K562 (cell line): ENCODE data around the gene TSR3. TPM values are rescaled to one million over a fixed set of nuclear protein-coding genes. Genes with fewer than 3 reads are reported as not detected.

ENCODE experiments used
- ATAC-seq: fragments of 200-7000 bp; cut with Tn5 transposase; 3 replicates; pipeline ENCODE4 v1.9.1; 2020; ENCODE audit warnings: moderate library complexity
- BruUV-seq: library from RNA; stranded (reverse); fragments of 400-500 nt; replicated peaks from 2 replicates; lab custom pipeline; 2021; lab: Mats Ljungman, UMichigan
- CTCF ChIA-PET: fragments of 300-600 bp; formaldehyde crosslinking; extraction: SDS; loops from one replicate; lab custom pipeline; 2021; ENCODE audit warnings: low intra/inter-chr PET ratio; lab: Yijun Ruan, JAX
- POLR2A ChIA-PET: fragments of 300-600, 350-650 bp; sonication (Branson Sonifier 250); formaldehyde crosslinking; extraction: SDS; loops from one replicate; lab custom pipeline; 2021; ENCODE audit warnings: antibody characterized with exemption, inconsistent platforms; lab: Yijun Ruan, JAX
- DNase-seq, 4 experiments: peaks; one replicate each; pipeline versions ENCODE4 v3.0.0 to v3.0.0-alpha.2; 2011 to 2018; ENCODE audit warnings: low spot score in 3 of 4, mixed read lengths in 3 of 4; ENCODE audit errors: extremely low read depth in 1 of 4
- FAIRE-seq: peaks from 2 replicates; lab custom pipeline; 2011; peaks lifted over from hg19 to GRCh38; lab: Jason Lieb, UNC
- H2AFZ ChIP-seq: 2 replicates; pipeline ENCODE4 v1.6.0; 2011; ENCODE audit warnings: low read depth, low read length, control low read depth, inconsistent platforms
- H3K27ac ChIP-seq: fragments of 200-600 bp; 3 replicates; pipeline ENCODE4 v1.8.0; 2011; ENCODE audit warnings: low read depth, mild to moderate bottlenecking, control low read depth, inconsistent platforms, low read length, moderate library complexity, mixed read lengths; ENCODE audit errors: extremely low read depth
- H3K27me3 ChIP-seq, 2 experiments: fragments of 300-600 bp in 1 of 2; 2 replicates in 1 of 2; 3 replicates in 1 of 2; pipeline versions ENCODE4 v1.6.0 to v1.8.0; 2011; ENCODE audit warnings: inconsistent platforms in 2 of 2, low read length in 2 of 2, mild to moderate bottlenecking in 1 of 2, mixed read lengths in 1 of 2, moderate library complexity in 1 of 2; ENCODE audit not compliant: control insufficient read depth in 2 of 2, insufficient read depth in 2 of 2
- H3K36me3 ChIP-seq: fragments of 300-600 bp; 3 replicates; pipeline ENCODE4 v1.8.0; 2011; ENCODE audit warnings: mild to moderate bottlenecking, low read length, inconsistent platforms; ENCODE audit not compliant: control insufficient read depth, insufficient read depth
- H3K4me1 ChIP-seq, 2 experiments: fragments of 200-600 bp in 1 of 2; replicated peaks in 1 of 2; 2 replicates in 1 of 2; 3 replicates in 1 of 2; pipeline versions ENCODE4 v1.5.1 to v1.8.0; 2011; ENCODE audit warnings: inconsistent platforms in 2 of 2, low read length in 2 of 2, mild to moderate bottlenecking in 1 of 2, mixed read lengths in 1 of 2, moderate library complexity in 1 of 2; ENCODE audit not compliant: control insufficient read depth in 2 of 2, insufficient read depth in 2 of 2
- H3K4me2 ChIP-seq: 2 replicates; pipeline ENCODE4 v1.6.1; 2011; ENCODE audit warnings: low read length, control low read depth, inconsistent platforms, mixed read lengths; ENCODE audit not compliant: insufficient read depth
- H3K4me3 ChIP-seq: fragments of 200-600 bp; sonication (generic), shearing (Covaris generic); 2 replicates; pipeline ENCODE4 v1.5.1; 2016; ENCODE audit warnings: control low read depth, inconsistent platforms
- H3K79me2 ChIP-seq: fragments of 200-600 bp; 3 replicates; pipeline ENCODE4 v1.8.0; 2011; ENCODE audit warnings: low read length, inconsistent platforms; ENCODE audit not compliant: control insufficient read depth, insufficient read depth
- H3K9ac ChIP-seq, 2 experiments: 2 replicates each; pipeline versions ENCODE4 v1.6.0 to v1.6.1; 2011; ENCODE audit warnings: low read depth in 2 of 2, low read length in 2 of 2, control low read depth in 1 of 2, inconsistent platforms in 1 of 2, mild to moderate bottlenecking in 1 of 2, mixed read lengths in 1 of 2; ENCODE audit not compliant: insufficient read depth in 1 of 2
- H3K9me1 ChIP-seq: one replicate; pipeline ENCODE4 v1.6.0; 2011; ENCODE audit warnings: inconsistent platforms, mild to moderate bottlenecking, low read length, moderate library complexity; ENCODE audit not compliant: control insufficient read depth, insufficient read depth
- H3K9me3 ChIP-seq: replicated peaks from 2 replicates; pipeline ENCODE4 v1.5.1; 2011; ENCODE audit warnings: low read depth, low read length, inconsistent platforms; ENCODE audit not compliant: control insufficient read depth, insufficient read depth
- H4K20me1 ChIP-seq: replicated peaks from 2 replicates; pipeline ENCODE4 v1.6.1; 2011; ENCODE audit warnings: low read length, inconsistent platforms, mixed read lengths; ENCODE audit not compliant: control insufficient read depth, insufficient read depth
- MTA1 ChIP-seq: fragments of 450-650 bp; IDR thresholded peaks from 2 replicates; pipeline ENCODE4 v1.6.1; 2017; ENCODE audit warnings: borderline replicate concordance
- POLR2G ChIP-seq: fragments of 200-400 bp; formaldehyde crosslinking; IDR thresholded peaks from 2 replicates; pipeline ENCODE4 v1.6.1; 2017; ENCODE audit warnings: low read depth, mild to moderate bottlenecking, antibody characterized with exemption, low read length, moderate library complexity
- ZFP30 ChIP-seq: fragments of 250-450 bp; sonication (Bioruptor Pico); IDR thresholded peaks from 2 replicates; pipeline ENCODE4 v1.8.0; 2022; ENCODE audit warnings: moderate library complexity, mild to moderate bottlenecking, inconsistent platforms, borderline replicate concordance
- WGBS: fragments of 100-300 bp; shearing (Covaris generic); methylation state at CpG from one replicate; pipeline ENCODE4 v1.1.6; 2016; ENCODE audit warnings: low coverage, mixed read lengths; ENCODE audit not compliant: insufficient coverage; ENCODE audit errors: missing lambda C conversion rate; 5-methylcytosine and 5-hydroxymethylcytosine counted together
- in situ Hi-C: fragments of 300-500 bp; cut with MboI; formaldehyde crosslinking; loops from 4 replicates; pipeline ENCODE4 v1.15.0; 2018; ENCODE audit warnings: inconsistent platforms, mixed read lengths
- intact Hi-C: fragments of 100-400 bp; cut with micrococcal nuclease; formaldehyde crosslinking; loops from 2 replicates; pipeline ENCODE4 v1.14.2; 2022
- polyA plus RNA-seq, 8 experiments: library from polyadenylated mRNA; depleted of rRNA in 4 of 8; stranded (reverse) in 5 of 8; unstranded in 3 of 8; fragments of >200 nt; fragmentation: Nextera tagmentation in 2 of 8; fragmentation: Illumina TruSeq in 1 of 8; extraction: Ambion mirVana in 2 of 8; extraction: Trizol in 1 of 8; gene quantifications; 2 replicates each; pipeline versions ENCODE4 v1.2.1 to v1.2.3, GENCODE V29; 2011 to 2014; ENCODE audit warnings: inconsistent platforms in 1 of 8, missing spikeins in 1 of 8
- total RNA-seq, 7 experiments: library from RNA; depleted of rRNA in 6 of 7; stranded (reverse); fragments of >200 nt in 6 of 7; fragmentation: Illumina TruSeq in 2 of 7; extraction: Trizol in 2 of 7; gene quantifications; 2 replicates each; pipeline versions ENCODE4 v1.2.1 to v1.2.3, GENCODE V29; 2011 to 2021; ENCODE audit warnings: low replicate concordance in 1 of 7

TSR3 gene
- total and polyA plus RNA-seq, 9 of the 15 experiments (the other 6 are each of a cell fraction or from before 2014, with no cell fraction given): 1.5 to 74.8 (median 16.5) TPM

DNA sequence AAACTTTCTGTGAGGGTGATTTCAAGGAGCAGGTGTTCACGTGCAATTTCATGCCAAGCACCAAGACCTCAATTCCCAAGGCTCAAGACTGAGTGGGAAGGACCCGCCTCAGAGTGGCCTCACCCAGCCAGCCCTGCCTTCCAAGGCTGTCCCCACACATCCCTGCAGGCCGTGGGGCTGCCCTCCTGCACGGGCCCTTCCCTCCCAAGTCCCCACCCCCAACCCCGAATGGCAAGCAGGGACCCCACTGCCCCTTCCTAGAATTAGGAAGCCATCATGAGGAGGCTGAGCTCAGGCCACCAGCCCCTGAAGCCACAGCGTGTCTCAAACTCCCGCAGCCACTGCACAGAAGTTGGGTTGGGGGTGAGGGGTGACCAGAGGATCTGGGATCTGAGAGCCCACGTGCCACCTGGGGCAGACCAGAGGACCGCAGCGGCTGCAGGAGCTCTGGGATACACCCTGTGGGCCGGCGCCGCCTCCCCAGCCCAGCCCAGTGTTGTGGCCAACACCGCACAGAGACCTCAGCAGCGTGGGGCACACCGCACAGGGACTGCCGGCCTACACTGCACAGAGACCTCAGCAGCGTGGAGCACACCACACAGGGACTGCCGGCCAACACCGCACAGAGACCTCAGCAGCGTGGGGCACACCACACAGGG, 20.7 kb upstream of the TSR3 start:
- Histone ChIP-seq H3K36me3 (peaks cover 24% of the 10 kb centered on the region; the same call in 2 of the 3 replicates), H3K4me1 (peaks cover 1 to 55% of the 10 kb centered on the region in 2 experiments; a peak in 3 of 5 replicates), H2AFZ (no peak overlapping the region), H3K4me3 (no peak overlapping the region), H3K4me2 (no peak overlapping the region), H4K20me1 (no peaks in the 10 kb centered on the region), H3K27me3 (no peaks in the 10 kb centered on the region), H3K9me1 (no peaks in the 10 kb centered on the region), H3K27ac (no peak overlapping the region), H3K9ac (no peak overlapping the region), H3K9me3 (no peaks in the 10 kb centered on the region), H3K79me2 (peaks cover 17% of the 10 kb centered on the region)
- DNase-seq: no peak
- 90% methylated on average over 15 of the region's 21 CpGs for WGBS
- TF ChIP-seq ZFP30 (CRISPR knock-in tag) (no peak), POLR2G (0 out of 2 replicates have a peak, but pooled peaks have one; percentile 17), MTA1 (no peak)
- POLR2A ChIA-PET: no interaction called here
- CTCF ChIA-PET: no interaction called here
- in situ Hi-C loops (no loop called here), intact Hi-C loops (no loop called here)
- no peak for FAIRE-seq
- BruUV-seq: no TSS peak
- no peak for ATAC-seq
